Vagina (tissue), 2 donors: ENCODE data around the gene NHERF1.

Source experiments
- POLR2A ChIP-seq, 2 donors: fragments of 450-650 bp; IDR thresholded peaks; one replicate each; pipeline ENCODE4 v1.6.1; 2017; ENCODE audit warnings: antibody characterized with exemption in 2 of 2, mild to moderate bottlenecking in 2 of 2, moderate library complexity in 2 of 2
- POLR2AphosphoS5 ChIP-seq, 2 donors: sonication (generic); formaldehyde crosslinking; IDR thresholded peaks; one replicate each; pipeline ENCODE4 v1.9.0; 2017; ENCODE audit warnings: antibody characterized with exemption in 2 of 2, mild to moderate bottlenecking in 2 of 2, low read depth in 1 of 2; ENCODE audit not compliant: insufficient read depth in 1 of 2
- TF ChIP-seq, protein P1 (sequence below), 3 experiments: fragments of 450-650 bp in 2 of 3; fragments of 200-600 bp in 1 of 3; sonication (generic) in 1 of 3; IDR thresholded peaks; one replicate each; pipeline ENCODE4 v1.5.1; 2017 to 2019; ENCODE audit warnings: antibody characterized with exemption in 3 of 3, mild to moderate bottlenecking in 2 of 3, moderate library complexity in 2 of 3

DNA sequence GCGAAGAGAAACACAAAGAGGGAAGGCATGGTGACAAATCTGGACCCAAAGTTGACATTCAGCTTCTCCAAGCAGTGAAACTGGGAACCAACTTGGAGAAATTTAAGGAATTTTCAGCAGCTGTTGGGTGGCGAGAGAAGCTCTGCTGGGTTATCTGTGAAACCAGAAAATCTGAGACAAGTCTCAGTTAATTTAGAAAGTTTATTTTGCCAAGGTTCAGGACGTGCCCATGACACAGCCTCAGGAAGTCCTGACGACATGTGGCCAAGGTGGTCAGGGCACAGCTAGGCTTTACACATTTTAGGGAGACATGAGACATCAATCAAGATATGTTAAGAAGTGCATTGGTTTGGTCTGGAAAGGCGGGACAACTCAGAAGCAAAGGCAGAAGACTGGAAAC is 24.5 kb upstream of the NHERF1 start:
- TF ChIP-seq POLR2AphosphoS5 (IDR thresholded peaks at IDR 0.05; ENCODE audit: insufficient read depth in 1 of 2, low read depth in 1 of 2), result no peak
- TF ChIP-seq POLR2A (IDR thresholded peaks at IDR 0.05), result no peak
- TF ChIP-seq, protein P1, sequence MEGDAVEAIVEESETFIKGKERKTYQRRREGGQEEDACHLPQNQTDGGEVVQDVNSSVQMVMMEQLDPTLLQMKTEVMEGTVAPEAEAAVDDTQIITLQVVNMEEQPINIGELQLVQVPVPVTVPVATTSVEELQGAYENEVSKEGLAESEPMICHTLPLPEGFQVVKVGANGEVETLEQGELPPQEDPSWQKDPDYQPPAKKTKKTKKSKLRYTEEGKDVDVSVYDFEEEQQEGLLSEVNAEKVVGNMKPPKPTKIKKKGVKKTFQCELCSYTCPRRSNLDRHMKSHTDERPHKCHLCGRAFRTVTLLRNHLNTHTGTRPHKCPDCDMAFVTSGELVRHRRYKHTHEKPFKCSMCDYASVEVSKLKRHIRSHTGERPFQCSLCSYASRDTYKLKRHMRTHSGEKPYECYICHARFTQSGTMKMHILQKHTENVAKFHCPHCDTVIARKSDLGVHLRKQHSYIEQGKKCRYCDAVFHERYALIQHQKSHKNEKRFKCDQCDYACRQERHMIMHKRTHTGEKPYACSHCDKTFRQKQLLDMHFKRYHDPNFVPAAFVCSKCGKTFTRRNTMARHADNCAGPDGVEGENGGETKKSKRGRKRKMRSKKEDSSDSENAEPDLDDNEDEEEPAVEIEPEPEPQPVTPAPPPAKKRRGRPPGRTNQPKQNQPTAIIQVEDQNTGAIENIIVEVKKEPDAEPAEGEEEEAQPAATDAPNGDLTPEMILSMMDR (IDR thresholded peaks at IDR 0.05), result no peak
